ENCODE measurements around the gene PACRG.

GRCh38 chr6:162770955-162771354 is 43.2 kb downstream of the PACRG start:
- no peak for TF ChIP-seq EP300 (IDR thresholded peaks at IDR 0.05; ENCODE audit: borderline replicate concordance in 1 of 2, low read depth in 1 of 2, low read length in 1 of 2)
- no peak for TF ChIP-seq POLR2AphosphoS5 (IDR thresholded peaks at IDR 0.05; ENCODE audit: low read depth, low read length)
- TF ChIP-seq CTCF (IDR thresholded peaks at IDR 0.05) = no peak
